Testis (tissue), 2 donors: ENCODE results near the gene CDH20.
A peak's percentile ranks its signal among the peaks of the same experiment; 100 is the strongest.

Experiments used
- CTCF ChIP-seq, 3 experiments: fragments of 450-650 bp in 2 of 3; fragments of 200-600 bp in 1 of 3; sonication (generic) in 1 of 3; IDR thresholded peaks; one replicate each; pipeline ENCODE4 v1.5.1; 2016 to 2019; ENCODE audit warnings: antibody characterized with exemption in 3 of 3, mild to moderate bottlenecking in 2 of 3, moderate library complexity in 1 of 3
- POLR2A ChIP-seq: fragments of 450-650 bp; IDR thresholded peaks from one replicate; pipeline ENCODE4 v1.6.1; 2017; ENCODE audit warnings: antibody characterized with exemption, mild to moderate bottlenecking, moderate library complexity

DNA sequence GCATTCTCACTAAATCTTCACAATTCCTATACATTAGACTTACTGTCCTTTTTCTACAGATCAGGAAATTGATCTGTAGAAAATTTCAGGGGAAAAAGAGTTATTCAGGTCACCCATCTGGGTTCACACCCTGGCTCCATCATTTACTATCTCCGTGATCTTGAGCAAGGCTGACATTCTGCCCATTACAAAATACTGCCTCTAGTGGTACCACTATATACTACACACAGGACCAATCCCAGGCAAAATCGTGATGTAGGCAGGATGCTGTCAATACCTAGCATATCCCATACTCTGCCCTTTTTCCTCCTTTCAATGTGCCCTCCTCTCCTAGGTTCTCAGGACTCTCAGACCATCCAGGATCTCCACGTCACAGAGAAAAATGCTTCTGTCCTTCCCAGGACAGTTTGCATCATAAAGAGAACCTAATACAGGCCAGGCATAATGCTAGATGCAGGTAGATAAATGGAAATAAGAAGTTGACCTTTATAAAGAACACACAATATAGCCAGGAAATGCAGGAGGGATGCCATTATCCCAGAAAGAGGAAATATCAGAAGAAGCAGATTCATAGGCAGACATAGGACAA, 101.9 kb downstream of the CDH20 start:
- TF ChIP-seq CTCF (IDR thresholded peaks at IDR 0.05) (peak in 2 of 3 experiments; percentile 16 to 23), POLR2A (no peak)
